Measurements from ENCODE around the gene SH2D5.

- TF ChIP-seq, protein P1, sequence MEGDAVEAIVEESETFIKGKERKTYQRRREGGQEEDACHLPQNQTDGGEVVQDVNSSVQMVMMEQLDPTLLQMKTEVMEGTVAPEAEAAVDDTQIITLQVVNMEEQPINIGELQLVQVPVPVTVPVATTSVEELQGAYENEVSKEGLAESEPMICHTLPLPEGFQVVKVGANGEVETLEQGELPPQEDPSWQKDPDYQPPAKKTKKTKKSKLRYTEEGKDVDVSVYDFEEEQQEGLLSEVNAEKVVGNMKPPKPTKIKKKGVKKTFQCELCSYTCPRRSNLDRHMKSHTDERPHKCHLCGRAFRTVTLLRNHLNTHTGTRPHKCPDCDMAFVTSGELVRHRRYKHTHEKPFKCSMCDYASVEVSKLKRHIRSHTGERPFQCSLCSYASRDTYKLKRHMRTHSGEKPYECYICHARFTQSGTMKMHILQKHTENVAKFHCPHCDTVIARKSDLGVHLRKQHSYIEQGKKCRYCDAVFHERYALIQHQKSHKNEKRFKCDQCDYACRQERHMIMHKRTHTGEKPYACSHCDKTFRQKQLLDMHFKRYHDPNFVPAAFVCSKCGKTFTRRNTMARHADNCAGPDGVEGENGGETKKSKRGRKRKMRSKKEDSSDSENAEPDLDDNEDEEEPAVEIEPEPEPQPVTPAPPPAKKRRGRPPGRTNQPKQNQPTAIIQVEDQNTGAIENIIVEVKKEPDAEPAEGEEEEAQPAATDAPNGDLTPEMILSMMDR (IDR thresholded peaks at IDR 0.05) = no peak
- TF ChIP-seq POLR2A (IDR thresholded peaks at IDR 0.05) (no peak), POLR2AphosphoS5 (IDR thresholded peaks at IDR 0.05) (no peak)
These were observed 61.6 kb downstream of the SH2D5 start for GRCh38 chr1:20670936-20671335.

All from transverse colon (tissue), 4 donors.